ENCODE measurements around the gene CACNA1G. TPM values are rescaled to one million over a fixed set of nuclear protein-coding genes. Genes with fewer than 3 reads are reported as not detected.

Gene CACNA1G
- total and polyA plus RNA-seq, 9 of the 15 experiments (the other 6 are each of a cell fraction or from before 2014, with no cell fraction given): 0.01 TPM; not detected in 8

- TF ChIP-seq, protein P1, sequence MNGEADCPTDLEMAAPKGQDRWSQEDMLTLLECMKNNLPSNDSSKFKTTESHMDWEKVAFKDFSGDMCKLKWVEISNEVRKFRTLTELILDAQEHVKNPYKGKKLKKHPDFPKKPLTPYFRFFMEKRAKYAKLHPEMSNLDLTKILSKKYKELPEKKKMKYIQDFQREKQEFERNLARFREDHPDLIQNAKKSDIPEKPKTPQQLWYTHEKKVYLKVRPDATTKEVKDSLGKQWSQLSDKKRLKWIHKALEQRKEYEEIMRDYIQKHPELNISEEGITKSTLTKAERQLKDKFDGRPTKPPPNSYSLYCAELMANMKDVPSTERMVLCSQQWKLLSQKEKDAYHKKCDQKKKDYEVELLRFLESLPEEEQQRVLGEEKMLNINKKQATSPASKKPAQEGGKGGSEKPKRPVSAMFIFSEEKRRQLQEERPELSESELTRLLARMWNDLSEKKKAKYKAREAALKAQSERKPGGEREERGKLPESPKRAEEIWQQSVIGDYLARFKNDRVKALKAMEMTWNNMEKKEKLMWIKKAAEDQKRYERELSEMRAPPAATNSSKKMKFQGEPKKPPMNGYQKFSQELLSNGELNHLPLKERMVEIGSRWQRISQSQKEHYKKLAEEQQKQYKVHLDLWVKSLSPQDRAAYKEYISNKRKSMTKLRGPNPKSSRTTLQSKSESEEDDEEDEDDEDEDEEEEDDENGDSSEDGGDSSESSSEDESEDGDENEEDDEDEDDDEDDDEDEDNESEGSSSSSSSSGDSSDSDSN (IDR thresholded peaks at IDR 0.05; ENCODE audit: borderline replicate concordance in 1 of 2, low read depth in 2 of 2, low read length in 2 of 2): no peak
- peak; percentile 86 for TF ChIP-seq MAX (CRISPR knock-in tag; IDR thresholded peaks at IDR 0.05)
- no peak for TF ChIP-seq ZNF311 (CRISPR knock-in tag; IDR thresholded peaks at IDR 0.05)
- TF ChIP-seq TRIM28 (IDR thresholded peaks at IDR 0.05): no peak
- TF ChIP-seq ZNF408 (CRISPR knock-in tag; IDR thresholded peaks at IDR 0.05; ENCODE audit: low read depth): no peak
- TF ChIP-seq ZC3H11A (IDR thresholded peaks at IDR 0.05; ENCODE audit: low read depth, low read length): no peak
- no peak for TF ChIP-seq IRF1 (CRISPR knock-in tag; IDR thresholded peaks at IDR 0.05; ENCODE audit: borderline replicate concordance)
- no peak for TF ChIP-seq HMGXB4 (CRISPR knock-in tag; IDR thresholded peaks at IDR 0.05)
- TF ChIP-seq, protein P2, sequence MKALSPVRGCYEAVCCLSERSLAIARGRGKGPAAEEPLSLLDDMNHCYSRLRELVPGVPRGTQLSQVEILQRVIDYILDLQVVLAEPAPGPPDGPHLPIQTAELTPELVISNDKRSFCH (CRISPR knock-in tag; IDR thresholded peaks at IDR 0.05): no peak
- TF ChIP-seq, protein P2 (tag; IDR thresholded peaks at IDR 0.05): 0 out of 2 replicates have a peak, but pooled peaks have one; percentile 56
- TF ChIP-seq HLTF (IDR thresholded peaks at IDR 0.05): no peak
- no peak for TF ChIP-seq CHCHD3 (CRISPR knock-in tag; IDR thresholded peaks at IDR 0.05)
- TF ChIP-seq ZNF512 (tag; IDR thresholded peaks at IDR 0.05): no peak
- TF ChIP-seq ZNF431 (CRISPR knock-in tag; IDR thresholded peaks at IDR 0.05): no peak
- no peak for TF ChIP-seq ZNF785 (CRISPR knock-in tag; IDR thresholded peaks at IDR 0.05)
- TF ChIP-seq CBX5 (IDR thresholded peaks at IDR 0.05; ENCODE audit: borderline replicate concordance, low read depth): no peak
- no peak for TF ChIP-seq CEBPG (CRISPR knock-in tag; IDR thresholded peaks at IDR 0.05)
- TF ChIP-seq CEBPG (tag; conservative IDR thresholded peaks at IDR 0.05 in 1 of 2, IDR thresholded peaks at IDR 0.05 in 1 of 2): no peak
- TF ChIP-seq XRCC5 (IDR thresholded peaks at IDR 0.05; ENCODE audit: low read depth, low read length): no peak
- TF ChIP-seq STAT5A (IDR thresholded peaks at IDR 0.05; ENCODE audit: borderline replicate concordance, low read length): no peak
- 0 out of 2 replicates have a peak, but pooled peaks have one; percentile 52 for TF ChIP-seq NR2C1 (IDR thresholded peaks at IDR 0.05)
- TF ChIP-seq NR2C1 (tag; IDR thresholded peaks at IDR 0.05): peak; percentile 62; the same call in 1 of the 2 replicates
- no peak for TF ChIP-seq CEBPB (tag; IDR thresholded peaks at IDR 0.05)
Observed at GRCh38 chr17:50640686-50641351, 80.3 kb downstream of the CACNA1G start (continued).
